GM19438 (cell line): Measurements from ENCODE around the gene PTPRM.
"Not testable (repeated sequence)": the region's sequence is repeated elsewhere in the genome, so short reads cannot be mapped to it uniquely, and the experiment has no call there.

ENCODE experiments used
- ATAC-seq: cut with Tn5 transposase; IDR thresholded peaks from one replicate; pipeline ENCODE4 v1.9.1; 2021; ENCODE audit warnings: low read depth; ENCODE audit not compliant: unreplicated experiment

Gene PTPRM

DNA sequence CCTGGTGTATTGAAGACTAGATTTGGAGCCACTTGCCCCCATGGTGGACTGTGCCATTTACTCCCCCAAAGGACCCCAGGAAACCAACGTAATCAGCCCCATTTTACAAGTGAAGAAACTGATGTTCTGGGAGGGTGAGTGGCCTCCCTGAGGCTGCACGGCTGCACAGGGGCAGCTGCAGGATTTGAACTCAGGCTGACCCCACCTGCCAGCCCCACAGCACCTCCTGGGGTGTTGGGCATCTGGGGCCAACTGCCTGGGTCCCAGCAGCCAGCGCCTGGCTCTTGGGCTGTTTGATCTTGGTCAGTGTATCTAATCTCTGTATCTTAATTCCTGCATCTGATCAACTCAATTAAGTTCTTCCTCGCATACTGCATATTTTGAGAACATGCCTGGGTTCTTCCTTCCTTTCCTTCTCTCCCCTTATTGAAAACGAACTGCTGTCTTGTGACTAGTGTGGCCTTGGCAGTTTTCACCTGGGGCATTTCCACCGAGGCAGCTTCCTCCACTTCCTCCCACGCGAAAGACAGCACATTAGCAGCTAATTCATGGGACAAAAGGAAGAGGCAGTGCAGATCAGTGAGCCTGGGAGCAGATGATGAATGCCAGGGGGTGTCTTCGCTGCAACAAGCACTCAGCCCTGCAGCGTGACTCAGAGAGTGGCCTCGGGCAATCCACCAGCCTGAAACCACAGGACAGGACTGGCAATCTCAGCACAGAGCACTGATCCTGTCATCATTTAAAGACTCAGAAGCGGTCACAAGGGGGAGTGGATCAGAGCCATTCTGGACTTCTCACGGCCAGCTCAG, 858.0 kb downstream of the PTPRM start:
- ATAC-seq: no peak

DNA sequence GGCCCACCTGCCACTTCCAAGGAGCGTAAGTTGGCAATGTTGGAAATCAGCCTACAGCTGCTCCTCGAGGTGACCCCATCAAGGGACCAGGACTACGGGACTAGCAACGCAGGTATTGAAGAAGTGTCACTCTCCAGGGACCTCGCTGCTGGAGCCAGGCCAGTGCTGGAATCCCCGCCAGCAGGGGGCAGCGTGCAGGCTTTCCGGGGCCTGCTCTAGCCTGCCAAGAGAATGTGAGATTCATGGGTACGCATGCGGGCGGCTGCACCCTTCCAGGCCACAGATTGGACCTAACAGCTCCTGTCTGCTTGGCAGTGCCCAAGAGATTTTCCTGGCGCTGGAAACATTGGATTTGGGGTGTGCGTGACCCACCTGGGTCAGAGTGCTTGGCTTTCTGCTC, 859.3 kb downstream of the PTPRM start:
- ATAC-seq: no peak

DNA sequence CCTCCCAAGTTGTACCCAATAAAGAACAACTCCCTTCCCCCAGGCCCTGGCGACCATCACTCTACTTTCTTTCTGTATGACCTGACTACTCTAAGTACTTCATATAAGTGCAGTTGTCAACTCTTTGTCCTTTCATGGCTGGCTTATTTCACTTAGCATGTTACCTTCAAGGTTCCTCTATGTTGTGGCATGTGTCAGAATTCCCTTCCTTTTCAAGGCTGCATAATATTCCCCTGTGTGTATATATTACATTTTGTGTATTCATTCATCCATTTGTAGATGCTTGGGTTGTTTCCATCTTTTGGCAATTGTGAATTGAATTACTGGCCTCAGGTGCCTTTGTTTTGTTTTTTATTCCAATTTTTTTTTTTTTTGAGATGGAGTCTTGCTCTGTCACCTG, 860.2 kb downstream of the PTPRM start:
- no peak for ATAC-seq

DNA sequence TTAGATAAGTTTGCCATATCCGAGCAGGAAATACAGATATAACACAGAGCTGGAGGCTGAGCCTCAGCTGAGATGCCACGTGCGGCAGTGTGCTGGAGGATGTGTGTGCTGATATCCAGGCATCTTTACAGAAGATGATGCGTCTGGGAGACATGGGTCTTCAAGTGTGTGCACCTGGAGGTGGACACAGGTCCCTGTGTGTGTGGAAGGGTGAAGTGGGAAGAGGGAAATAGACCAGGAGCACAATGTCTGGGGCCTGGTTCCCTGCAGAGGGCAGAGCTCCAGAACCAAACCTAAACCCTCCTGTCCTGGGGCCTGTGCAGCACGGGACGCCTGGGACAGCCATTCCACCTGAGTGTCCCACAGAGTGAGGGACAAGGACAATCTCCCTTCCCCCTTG, 861.8 kb downstream of the PTPRM start:
- ATAC-seq: no peak

DNA sequence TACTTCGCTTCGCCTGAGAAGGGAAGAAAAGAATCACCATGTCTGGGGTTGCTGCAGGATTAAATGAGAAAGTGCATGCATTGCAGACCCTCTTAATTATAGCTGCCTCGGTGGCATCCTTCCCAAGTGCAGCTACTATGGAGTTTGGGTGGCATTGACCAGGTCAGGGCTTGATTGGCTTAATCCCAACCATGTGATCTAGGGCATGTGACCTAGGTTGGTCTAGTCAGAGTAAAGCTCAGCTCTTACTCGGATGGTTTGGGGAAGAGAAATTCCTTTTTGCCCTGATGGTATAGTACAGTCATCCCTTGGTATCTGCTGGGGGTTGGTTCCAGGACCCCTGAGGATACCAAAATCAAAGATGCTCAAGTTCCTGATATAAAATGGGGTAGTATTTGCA, 863.9 kb downstream of the PTPRM start:
- ATAC-seq: no peak

DNA sequence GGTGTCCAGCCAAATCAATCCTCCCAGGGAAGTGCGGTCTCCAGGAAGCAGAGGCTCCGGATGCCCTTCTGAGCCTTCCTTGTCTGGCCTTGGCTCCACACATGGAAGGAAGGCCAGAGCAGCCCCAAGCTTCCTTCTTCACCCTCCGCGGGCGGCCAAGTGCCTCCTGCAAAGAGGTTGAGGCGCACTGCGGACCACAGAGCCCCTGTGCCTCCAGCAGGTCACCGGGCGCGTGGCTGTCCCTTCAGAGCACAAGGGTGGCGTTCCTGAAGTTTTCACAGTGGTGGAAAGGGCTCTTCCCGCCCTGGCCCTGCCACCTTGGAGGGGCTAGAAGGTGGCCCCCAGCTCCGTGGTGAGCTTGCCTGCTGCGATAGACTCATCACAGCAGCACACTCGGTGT, 866.2 kb downstream of the PTPRM start:
- ATAC-seq: no peak

DNA sequence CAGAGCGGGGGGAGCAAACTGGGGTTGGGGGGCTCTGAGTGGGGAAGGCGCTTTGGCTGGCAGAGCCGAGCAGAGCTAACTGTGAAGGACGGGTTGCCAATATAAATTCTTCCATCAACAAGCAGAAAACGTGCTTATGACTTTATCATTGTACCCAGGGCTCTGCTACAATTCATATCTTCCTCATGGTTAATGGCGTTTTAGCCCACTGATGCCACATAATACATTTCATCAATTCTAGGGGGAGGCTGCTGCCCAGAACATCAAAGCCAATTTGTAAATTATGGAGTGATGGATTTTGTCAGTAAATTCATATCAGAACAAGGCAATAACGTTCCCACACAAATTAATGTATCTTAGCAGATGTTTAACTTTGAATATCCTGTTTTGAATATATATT, 866.7 kb downstream of the PTPRM start:
- no peak for ATAC-seq

DNA sequence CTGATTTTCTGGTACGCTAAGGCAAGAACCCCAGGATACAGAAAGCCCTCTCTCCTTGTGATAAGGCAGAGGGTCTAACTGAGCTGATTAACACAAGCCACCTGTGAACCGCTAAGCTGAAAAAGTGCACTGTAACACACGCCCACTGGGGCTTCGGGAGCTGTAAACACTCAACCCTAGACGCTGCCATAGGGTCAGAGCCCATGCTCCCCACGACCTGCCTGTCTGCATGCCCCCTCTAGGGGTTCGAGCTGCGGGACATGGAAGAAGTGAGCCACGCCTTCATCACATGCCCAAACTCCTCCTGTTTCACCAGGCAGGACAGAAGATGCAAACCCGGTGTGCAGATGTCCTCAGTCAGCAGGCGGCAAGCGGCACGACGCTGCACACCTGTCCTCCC, 868.3 kb downstream of the PTPRM start:
- ATAC-seq: no peak

DNA sequence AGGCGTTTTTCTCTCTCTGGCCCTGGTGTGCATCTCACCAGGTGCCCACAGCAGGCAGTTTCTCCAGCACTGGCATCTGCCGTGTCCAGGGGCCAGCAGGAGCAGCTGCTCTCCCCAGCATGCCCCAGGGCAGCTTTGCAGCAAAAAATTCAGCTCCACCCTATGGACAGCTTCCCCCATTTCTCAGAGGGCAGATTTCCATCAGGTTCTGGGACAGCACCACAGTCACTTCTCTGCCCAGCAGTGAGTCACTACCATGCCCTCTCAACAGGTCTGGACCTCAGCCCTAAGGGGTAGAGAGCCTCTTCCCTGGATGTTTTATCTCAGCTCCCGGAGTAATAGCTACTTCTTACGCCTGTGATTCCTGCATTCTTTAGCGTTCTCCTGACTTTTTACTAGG, 871.9 kb downstream of the PTPRM start:
- ATAC-seq: no peak

DNA sequence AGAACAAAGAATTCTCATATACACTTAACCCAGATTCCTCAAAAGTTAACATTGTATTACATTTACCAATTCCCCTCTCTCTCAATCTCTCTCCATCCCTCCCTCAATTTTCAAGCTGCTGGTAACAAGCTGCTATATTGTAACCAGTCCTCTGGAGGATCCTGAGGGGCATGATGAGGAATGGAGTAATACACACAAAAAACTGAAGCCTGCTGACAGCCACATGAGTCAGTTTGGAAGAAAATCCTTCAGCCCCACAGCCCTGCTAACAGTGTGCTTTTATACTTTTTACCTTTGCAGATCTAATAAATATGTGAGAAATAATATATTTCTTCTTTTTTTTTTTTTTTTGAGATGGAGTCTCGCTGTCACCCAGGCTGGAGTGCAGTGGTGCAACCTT, 876.4 kb downstream of the PTPRM start:
- no peak for ATAC-seq

DNA sequence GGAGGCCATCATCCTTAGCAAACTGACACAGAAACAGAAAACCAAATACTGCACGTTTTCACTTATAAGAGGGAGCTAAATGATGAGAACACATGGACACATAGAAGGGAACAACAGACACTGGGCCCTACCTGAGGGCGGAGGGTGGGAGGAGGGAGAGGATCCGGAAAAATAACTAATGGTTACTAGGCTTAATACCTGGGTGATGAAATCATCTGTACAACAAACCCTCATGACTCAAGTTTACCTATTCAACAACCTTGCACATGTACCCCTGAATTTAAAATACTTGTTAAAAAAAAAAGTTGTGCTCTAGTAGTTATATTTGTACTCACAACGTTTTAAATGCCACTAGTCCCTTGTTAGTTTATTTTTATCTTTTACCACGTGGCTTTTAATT, 879.8 kb downstream of the PTPRM start:
- ATAC-seq: not testable (repeated sequence)

DNA sequence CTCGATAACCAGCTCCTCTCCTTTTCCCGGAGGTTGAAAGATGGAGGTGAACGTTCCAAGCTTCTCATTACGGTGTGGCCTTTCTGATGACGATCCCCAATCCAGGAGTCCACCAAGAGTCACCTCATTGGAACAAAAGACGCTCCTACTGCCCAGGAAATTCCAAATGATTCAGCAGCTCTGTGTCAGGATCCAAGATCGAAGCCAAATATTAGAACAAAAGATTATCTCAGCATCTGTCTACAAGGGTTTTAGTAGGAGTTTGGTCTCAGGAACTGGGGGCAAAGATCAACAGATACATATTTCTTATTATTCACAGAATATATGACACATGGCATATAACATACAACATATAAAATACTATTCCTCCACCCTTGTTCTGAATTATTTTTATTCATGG, 881.0 kb downstream of the PTPRM start:
- no peak for ATAC-seq

DNA sequence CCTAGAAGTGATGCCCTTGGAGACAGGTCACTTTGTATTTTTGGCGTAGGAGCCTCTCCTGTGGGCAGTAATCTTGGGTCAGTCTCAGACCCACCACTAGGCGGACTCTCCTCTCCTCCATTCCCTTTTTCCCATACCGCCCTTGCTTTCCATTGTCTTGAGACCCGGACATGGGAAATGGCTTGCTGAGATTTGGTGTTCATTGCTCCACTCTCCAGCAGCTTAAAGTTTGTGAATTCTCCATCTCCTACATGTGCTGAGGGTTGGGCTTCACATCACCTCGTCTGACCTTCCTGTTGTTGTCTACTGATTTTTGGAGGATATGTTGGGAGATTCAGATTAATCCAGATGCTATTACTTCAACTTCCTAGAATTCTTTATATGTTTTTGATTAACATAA, 882.9 kb downstream of the PTPRM start:
- no peak for ATAC-seq

DNA sequence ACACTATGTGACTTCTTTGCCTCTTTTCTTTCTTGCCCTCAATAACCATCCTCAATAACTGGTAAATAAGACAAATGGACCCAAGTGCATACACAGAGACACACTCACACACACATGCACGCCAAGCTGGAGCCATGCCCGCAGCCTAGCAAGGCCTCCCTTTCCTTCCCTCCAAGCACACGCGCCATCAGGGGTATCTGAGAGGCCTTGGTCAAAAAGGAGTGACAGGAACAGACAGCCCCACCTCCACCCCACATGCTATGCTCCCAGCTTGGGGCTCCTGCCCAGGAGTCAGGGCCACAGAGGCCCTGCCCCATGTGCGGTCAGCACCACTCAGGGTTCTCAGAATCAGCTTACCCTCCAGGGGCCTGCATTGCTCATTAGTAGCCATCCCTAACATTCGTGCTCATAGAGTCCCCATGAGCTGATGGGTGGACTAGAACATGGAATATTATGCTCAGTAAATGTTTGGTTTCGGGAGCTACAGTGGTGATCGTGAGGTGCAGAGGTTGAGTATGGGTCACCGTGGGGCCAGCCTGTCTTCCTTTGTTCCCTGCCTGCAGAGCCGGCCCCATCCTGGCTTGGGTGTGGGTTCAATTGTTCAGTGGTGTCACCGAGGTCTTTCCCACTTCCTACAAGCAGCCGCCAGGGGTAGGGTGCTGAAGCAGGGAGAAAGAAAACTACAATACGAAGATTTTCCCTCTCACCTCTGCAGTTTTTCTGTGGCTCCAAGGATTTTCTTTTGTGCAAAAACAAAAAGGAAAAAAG, 884.0 kb downstream of the PTPRM start:
- ATAC-seq: no peak

DNA sequence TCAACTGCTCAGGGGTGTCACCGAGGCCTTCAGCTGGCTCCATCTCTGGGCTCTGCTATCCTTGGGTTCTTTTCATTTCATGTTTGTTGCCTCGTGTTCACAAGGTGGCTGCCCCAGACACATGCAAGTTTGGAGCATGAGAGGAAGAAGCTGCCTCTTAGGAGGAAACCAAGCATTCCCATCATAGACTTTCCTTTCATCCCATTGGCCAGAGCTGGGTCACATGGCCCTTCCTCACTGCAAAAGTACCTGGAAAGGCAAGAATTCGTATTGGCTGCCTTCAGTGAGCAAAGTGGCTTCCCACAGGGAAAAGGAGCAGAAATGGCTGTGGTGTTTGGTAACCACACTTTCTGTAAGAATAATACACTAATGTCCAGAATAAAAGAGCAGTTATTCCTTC, 886.4 kb downstream of the PTPRM start:
- no peak for ATAC-seq

DNA sequence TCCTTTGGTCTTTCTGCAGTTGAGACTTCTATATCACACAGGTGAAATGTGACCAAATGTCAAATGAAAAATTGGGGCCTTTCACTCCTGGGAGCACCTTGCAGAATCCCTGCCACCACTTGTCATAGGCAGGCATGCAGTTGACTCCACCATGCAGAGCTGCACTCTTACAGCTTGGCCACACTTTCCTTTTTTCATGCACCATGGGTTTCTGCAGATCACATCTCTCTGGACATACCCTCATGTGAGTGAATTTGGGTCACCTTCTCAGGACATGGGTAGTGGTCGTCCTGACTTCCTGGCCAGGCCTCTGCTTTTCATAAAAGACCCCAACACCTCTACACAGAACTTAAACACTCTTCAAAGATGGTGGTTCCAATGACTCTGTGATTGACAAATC, 887.0 kb downstream of the PTPRM start:
- no peak for ATAC-seq

DNA sequence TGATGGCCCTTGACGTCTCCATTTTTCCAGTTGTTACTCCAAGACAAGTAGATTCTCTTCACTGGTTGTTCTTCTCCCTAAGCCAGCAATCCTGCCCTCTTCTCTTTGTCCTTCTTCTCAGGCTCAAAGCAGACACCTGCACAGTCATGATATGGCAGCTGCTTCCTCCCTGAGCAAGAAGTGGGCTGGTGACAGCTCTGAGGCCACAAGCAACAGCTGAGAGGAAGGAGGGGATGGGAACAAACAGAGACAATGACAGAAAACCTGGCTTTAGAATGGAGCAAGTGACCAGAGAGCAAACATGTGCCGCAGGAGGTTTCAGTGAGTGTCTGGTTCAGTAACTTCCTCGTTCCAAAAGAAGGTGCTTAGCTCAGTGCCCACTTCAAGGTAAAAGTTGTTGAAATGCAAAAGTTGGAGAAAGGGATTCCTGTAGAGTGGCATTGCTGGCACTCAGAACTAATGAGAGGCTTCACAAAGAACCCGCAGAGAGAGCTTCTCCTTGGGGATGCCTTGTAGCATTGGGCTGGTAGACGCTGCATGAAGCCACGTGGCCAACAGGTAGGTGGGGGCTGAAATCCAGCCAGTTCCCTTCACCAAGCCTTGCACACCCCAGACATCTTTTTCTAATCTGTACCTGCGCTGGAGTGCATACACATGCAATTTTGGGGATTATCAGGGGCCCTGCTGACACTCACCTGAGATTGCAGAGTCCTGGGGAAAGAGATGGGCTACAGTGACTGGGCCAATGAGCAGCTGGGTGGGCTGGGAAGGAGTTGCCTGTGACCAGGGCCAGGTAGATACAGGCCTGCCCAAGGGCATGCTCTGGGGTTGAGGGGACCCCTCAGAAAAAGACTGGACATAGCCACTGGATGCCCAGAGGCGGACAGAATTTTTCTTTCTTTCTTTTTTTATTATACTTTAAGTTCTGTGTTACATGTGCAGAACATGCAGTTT, 888.8 kb downstream of the PTPRM start:
- ATAC-seq: no peak
